ENCODE results near the gene DYNC2I2. TPM values are rescaled to one million over a fixed set of nuclear protein-coding genes. Genes with fewer than 3 reads are reported as not detected.

DYNC2I2 gene
- total and polyA plus RNA-seq, 3 donors from 2014 or later, result 78.4 to 102 (median 96.7) TPM

DNA sequence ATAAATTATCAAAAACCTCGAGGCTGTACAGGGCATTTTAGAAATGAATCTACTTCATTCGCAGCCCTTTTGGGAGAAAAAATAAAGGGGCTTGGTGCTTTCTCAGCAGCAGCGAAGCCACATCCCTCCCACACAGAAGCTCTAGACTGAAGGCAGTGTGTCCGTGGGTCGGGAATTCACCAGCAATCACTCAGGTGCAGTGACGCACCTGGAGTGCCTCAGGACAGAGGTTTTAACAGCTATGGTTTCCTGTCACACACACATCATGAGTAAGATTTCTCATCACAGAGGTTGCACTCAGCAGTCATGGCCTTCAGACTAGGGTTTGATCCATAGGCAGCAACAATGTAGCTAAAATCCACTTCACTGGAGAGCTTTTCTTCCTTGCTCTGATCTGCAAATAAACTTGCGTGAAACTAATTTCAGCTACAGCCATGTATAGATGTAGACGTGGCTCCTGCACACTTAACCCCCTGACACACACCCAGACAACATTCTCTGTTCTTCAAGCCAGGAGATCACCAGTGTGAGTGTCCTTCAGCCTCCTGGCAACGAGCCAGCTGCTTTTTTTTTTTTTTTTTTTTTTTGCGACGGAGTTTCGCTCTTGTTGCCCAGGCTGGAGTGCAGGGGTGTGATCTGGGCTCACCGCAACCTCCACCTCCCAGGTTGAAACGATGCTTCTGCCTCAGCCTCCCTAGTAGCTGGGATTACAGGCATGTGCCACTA lies 34.8 kb downstream of the DYNC2I2 start:
- H3K4me1 ChIP-seq, result peaks cover 17% of the 10 kb centered on the region
- no peak overlapping the region for H3K27ac ChIP-seq
- H3K4me3 ChIP-seq, result no peak overlapping the region
- no peaks in the 10 kb centered on the region for H3K9me3 ChIP-seq
- 45 to 52% methylated on average over 14 of the region's 14 CpGs for WGBS, 2 donors
- H3K27me3 ChIP-seq, result no peaks in the 10 kb centered on the region
- peak; percentile 43 for DNase-seq
- no peaks in the 10 kb centered on the region for H3K36me3 ChIP-seq (ENCODE audit: low read depth, missing control alignments)
- intact Hi-C loops (cut with DNase I; ENCODE audit: low total_unique reads), result no loop called here
- TF ChIP-seq POLR2A (IDR thresholded peaks at IDR 0.05), result no peak
- TF ChIP-seq, protein P1, sequence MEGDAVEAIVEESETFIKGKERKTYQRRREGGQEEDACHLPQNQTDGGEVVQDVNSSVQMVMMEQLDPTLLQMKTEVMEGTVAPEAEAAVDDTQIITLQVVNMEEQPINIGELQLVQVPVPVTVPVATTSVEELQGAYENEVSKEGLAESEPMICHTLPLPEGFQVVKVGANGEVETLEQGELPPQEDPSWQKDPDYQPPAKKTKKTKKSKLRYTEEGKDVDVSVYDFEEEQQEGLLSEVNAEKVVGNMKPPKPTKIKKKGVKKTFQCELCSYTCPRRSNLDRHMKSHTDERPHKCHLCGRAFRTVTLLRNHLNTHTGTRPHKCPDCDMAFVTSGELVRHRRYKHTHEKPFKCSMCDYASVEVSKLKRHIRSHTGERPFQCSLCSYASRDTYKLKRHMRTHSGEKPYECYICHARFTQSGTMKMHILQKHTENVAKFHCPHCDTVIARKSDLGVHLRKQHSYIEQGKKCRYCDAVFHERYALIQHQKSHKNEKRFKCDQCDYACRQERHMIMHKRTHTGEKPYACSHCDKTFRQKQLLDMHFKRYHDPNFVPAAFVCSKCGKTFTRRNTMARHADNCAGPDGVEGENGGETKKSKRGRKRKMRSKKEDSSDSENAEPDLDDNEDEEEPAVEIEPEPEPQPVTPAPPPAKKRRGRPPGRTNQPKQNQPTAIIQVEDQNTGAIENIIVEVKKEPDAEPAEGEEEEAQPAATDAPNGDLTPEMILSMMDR (IDR thresholded peaks at IDR 0.05), result no peak

DNA sequence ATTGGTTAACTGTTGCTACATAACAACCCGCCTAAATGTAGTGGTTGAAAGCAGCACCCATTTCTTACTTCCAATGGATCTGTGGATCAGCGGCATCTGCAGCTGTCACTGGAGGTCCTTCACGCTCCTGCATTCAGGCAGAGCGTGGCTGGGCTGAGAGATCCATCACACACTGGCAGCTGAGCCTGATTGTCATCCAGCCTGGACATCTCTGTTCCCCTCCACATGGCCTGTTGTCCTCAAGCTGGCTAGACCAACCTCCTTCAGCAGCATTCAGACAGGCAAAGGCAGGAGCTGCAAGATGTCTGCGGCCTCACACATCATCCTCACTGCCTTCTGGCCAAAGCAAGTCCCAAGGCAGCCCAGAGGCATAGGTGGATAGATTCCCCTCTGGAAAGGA lies 36.9 kb downstream of the DYNC2I2 start:
- TF ChIP-seq, protein P1 (IDR thresholded peaks at IDR 0.05), result no peak
- no peak for TF ChIP-seq POLR2A (IDR thresholded peaks at IDR 0.05)
- 93 to 96% methylated on average over 5 of the region's 5 CpGs for WGBS, 2 donors
- no peaks in the 10 kb centered on the region for H3K36me3 ChIP-seq (ENCODE audit: low read depth, missing control alignments)

DNA sequence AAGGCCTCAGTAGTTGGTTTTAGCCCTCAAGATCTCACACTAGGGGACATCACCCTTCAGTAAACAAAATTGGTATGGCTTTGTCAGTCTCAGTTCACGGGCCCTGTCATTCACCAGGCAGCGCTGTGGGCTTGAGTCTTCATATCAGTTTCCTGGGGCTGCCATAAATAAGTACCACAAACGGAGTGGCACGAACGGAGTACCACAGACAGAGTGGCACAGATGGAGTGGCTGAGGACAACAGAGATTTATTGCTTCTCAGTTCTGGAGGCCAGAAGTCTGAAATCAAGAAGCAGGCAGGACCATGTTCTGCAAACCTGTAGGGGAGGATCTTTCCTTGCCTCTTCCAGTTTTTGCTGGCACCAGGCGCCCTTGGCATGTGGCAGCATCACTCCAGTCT lies 37.5 kb downstream of the DYNC2I2 start:
- intact Hi-C loops (cut with DNase I; ENCODE audit: low total_unique reads), result no loop called here
- WGBS, 2 donors, result 92 to 94% methylated on average over 6 of the region's 6 CpGs

More for the DNA sequence above, 36.9 kb downstream of the DYNC2I2 start:
- intact Hi-C loops (cut with DNase I; ENCODE audit: low total_unique reads), result no loop called here
- no peaks in the 10 kb centered on the region for H3K27me3 ChIP-seq
- DNase-seq, result no peak
- peaks cover 6% of the 10 kb centered on the region for H3K4me1 ChIP-seq
- no peak overlapping the region for H3K27ac ChIP-seq
- no peak overlapping the region for H3K4me3 ChIP-seq
- no peaks in the 10 kb centered on the region for H3K9me3 ChIP-seq

DNA sequence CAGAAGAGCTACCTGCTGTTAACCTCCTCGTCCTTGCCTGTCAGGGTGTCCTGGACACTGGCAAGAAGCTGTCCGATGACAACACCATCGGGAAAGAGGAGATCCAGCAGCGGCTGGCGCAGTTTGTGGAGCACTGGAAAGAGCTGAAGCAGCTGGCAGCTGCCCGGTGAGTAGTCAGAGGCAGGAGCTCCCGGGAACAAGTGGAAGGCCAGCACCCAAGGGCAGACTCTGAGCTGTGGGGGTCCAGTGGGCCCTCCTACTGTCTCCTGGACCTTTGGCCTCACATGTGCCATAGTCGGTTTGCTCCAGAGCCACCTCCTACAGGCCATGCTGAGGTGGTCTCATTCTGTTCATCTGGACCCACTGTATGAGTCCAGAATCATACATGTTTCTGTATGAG lies 38.7 kb downstream of the DYNC2I2 start:
- intact Hi-C loops (cut with DNase I; ENCODE audit: low total_unique reads), result no loop called here
- WGBS, 2 donors, result 92 to 94% methylated on average over 5 to 8 of the region's 8 CpGs
- TF ChIP-seq POLR2A (IDR thresholded peaks at IDR 0.05), result no peak
- TF ChIP-seq, protein P1 (IDR thresholded peaks at IDR 0.05), result no peak
- no peaks in the 10 kb centered on the region for H3K36me3 ChIP-seq (ENCODE audit: low read depth, missing control alignments)
- peaks cover 6% of the 10 kb centered on the region for H3K4me1 ChIP-seq
- H3K27ac ChIP-seq, result no peak overlapping the region
- H3K9me3 ChIP-seq, result no peaks in the 10 kb centered on the region
- DNase-seq, result no peak
- H3K27me3 ChIP-seq, result no peaks in the 10 kb centered on the region
- no peak overlapping the region for H3K4me3 ChIP-seq

More for the DNA sequence above, 37.5 kb downstream of the DYNC2I2 start:
- Histone ChIP-seq H3K36me3 (ENCODE audit: low read depth, missing control alignments) (no peaks in the 10 kb centered on the region), H3K4me3 (no peak overlapping the region), H3K9me3 (no peaks in the 10 kb centered on the region), H3K27me3 (no peaks in the 10 kb centered on the region), H3K4me1 (peaks cover 6% of the 10 kb centered on the region), H3K27ac (no peak overlapping the region)
- TF ChIP-seq, protein P1 (IDR thresholded peaks at IDR 0.05), result no peak
- no peak for TF ChIP-seq POLR2A (IDR thresholded peaks at IDR 0.05)
- no peak for DNase-seq

DNA sequence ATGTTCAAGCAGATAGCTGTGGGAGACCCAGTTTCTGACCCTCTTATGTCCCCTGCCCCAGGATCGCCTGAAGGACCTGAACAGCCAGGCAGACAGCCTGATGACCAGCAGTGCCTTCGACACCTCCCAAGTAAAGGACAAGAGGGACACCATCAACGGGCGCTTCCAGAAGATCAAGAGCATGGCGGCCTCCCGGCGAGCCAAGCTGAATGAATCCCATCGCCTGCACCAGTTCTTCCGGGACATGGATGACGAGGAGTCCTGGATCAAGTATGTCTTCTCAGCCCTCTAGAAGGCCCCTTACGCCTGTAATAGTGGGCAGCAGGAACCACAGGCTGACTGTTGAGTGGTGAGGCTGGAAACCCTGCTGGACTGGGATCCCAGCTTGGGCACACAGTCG lies 41.1 kb downstream of the DYNC2I2 start:
- Histone ChIP-seq H3K4me1 (no peaks in the 10 kb centered on the region), H3K36me3 (ENCODE audit: low read depth, missing control alignments) (no peaks in the 10 kb centered on the region), H3K27me3 (no peaks in the 10 kb centered on the region), H3K4me3 (no peak overlapping the region), H3K27ac (no peak overlapping the region), H3K9me3 (no peaks in the 10 kb centered on the region)
- WGBS, 2 donors, result 85 to 95% methylated on average over 12 of the region's 12 CpGs
- DNase-seq, result no peak
- intact Hi-C loops (cut with DNase I; ENCODE audit: low total_unique reads), result no loop called here
- TF ChIP-seq, protein P1 (IDR thresholded peaks at IDR 0.05), result no peak
- TF ChIP-seq POLR2A (IDR thresholded peaks at IDR 0.05), result no peak

Measured in testis (tissue), 3 donors.